Measurements from ENCODE around the gene PSMD1.

DNA sequence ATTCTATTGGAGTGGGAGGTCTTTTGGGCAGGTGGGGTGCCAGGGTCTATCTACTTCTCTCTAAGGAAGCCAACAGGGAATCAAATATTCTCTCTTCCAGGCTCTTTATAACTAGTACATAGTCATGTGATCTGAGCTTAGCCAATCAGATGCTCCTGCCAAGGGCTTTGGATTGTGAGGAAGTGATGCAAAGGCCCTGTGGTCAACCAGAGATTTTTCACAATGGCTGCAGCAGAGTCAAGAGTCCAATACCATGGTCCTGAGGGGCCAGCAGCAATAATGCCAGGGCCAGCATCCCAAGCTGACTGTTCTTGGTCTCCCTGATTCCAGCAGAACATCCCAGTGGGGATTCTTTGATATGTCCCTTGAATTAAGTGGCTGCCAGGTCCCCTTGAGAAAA, 27.8 kb upstream of the PSMD1 start:
- TF ChIP-seq, protein P1, sequence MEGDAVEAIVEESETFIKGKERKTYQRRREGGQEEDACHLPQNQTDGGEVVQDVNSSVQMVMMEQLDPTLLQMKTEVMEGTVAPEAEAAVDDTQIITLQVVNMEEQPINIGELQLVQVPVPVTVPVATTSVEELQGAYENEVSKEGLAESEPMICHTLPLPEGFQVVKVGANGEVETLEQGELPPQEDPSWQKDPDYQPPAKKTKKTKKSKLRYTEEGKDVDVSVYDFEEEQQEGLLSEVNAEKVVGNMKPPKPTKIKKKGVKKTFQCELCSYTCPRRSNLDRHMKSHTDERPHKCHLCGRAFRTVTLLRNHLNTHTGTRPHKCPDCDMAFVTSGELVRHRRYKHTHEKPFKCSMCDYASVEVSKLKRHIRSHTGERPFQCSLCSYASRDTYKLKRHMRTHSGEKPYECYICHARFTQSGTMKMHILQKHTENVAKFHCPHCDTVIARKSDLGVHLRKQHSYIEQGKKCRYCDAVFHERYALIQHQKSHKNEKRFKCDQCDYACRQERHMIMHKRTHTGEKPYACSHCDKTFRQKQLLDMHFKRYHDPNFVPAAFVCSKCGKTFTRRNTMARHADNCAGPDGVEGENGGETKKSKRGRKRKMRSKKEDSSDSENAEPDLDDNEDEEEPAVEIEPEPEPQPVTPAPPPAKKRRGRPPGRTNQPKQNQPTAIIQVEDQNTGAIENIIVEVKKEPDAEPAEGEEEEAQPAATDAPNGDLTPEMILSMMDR (IDR thresholded peaks at IDR 0.05; ENCODE audit: low read depth, low read length) = no peak
- TF ChIP-seq EZH2phosphoT487 (IDR thresholded peaks at IDR 0.05; ENCODE audit: low read depth) = no peak

Measured in OCI-LY3 (cell line).